HL-60 (cell line): Measurements from ENCODE around the gene SLC22A5.

Experiments used
- DNase-seq, 2 experiments: peaks; one replicate each; pipeline ENCODE4 v3.0.0-alpha.2; 2010 to 2020; ENCODE audit warnings: low read depth in 1 of 2, low spot score in 1 of 2
- H3K27ac ChIP-seq: fragments of 250-450 bp; sonication (Bioruptor Pico); replicated peaks from 2 replicates; pipeline ENCODE4 v1.5.1; 2020; ENCODE audit warnings: mild to moderate bottlenecking, moderate library complexity
- H3K27me3 ChIP-seq: fragments of 250-450 bp; sonication (Bioruptor Pico); 2 replicates; pipeline ENCODE4 v1.5.1; 2021; ENCODE audit warnings: mild to moderate bottlenecking, moderate library complexity; ENCODE audit not compliant: insufficient read depth, poor library complexity, severe bottlenecking
- H3K4me3 ChIP-seq: replicated peaks from 2 replicates; pipeline ENCODE4 v1.5.1; 2011; ENCODE audit warnings: mild to moderate bottlenecking, control low read depth, low read length; ENCODE audit not compliant: insufficient read depth
- GABPA ChIP-seq: IDR thresholded peaks from 2 replicates; pipeline ENCODE4 v1.6.1; 2012; ENCODE audit warnings: low read depth
- POLR2AphosphoS5 ChIP-seq: IDR thresholded peaks from 2 replicates; pipeline ENCODE4 v1.6.1; 2012; ENCODE audit warnings: low read depth
- SPI1 ChIP-seq: IDR thresholded peaks from 2 replicates; pipeline ENCODE4 v1.6.1; 2012; ENCODE audit warnings: low read depth, mild to moderate bottlenecking, borderline replicate concordance
- TF ChIP-seq, protein P1 (sequence below): IDR thresholded peaks from one replicate; pipeline ENCODE4 v1.5.1; 2011; ENCODE audit warnings: low read length, control low read depth, inconsistent platforms; ENCODE audit not compliant: insufficient read depth
- TF ChIP-seq, protein P2 (sequence below): IDR thresholded peaks from 2 replicates; pipeline ENCODE4 v1.6.1; 2012; ENCODE audit warnings: low read depth; ENCODE audit not compliant: insufficient replicate concordance

SLC22A5 gene

DNA sequence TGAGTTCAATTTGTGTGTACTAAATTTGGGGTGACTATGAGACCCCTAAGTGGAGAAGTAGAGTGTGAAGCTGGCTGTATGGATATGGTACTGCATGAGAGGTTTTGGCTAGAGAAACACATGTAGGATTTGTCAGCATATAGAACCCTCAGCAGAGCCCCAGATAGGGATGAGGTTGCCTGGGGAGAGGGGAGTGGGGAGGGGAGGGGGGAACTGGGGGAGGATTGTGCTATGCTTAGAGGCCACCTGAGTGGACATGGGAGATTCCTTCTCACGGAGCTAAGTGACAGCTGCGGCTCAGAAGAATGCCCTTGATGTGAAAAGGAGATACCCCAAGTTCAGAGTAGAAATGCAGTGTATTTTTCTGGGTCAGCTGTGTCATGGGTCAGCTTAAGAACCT, 11.2 kb downstream of the SLC22A5 start:
- TF ChIP-seq POLR2AphosphoS5 (no peak), GABPA (no peak), SPI1 (no peak)
- TF ChIP-seq, protein P1, sequence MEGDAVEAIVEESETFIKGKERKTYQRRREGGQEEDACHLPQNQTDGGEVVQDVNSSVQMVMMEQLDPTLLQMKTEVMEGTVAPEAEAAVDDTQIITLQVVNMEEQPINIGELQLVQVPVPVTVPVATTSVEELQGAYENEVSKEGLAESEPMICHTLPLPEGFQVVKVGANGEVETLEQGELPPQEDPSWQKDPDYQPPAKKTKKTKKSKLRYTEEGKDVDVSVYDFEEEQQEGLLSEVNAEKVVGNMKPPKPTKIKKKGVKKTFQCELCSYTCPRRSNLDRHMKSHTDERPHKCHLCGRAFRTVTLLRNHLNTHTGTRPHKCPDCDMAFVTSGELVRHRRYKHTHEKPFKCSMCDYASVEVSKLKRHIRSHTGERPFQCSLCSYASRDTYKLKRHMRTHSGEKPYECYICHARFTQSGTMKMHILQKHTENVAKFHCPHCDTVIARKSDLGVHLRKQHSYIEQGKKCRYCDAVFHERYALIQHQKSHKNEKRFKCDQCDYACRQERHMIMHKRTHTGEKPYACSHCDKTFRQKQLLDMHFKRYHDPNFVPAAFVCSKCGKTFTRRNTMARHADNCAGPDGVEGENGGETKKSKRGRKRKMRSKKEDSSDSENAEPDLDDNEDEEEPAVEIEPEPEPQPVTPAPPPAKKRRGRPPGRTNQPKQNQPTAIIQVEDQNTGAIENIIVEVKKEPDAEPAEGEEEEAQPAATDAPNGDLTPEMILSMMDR, result no peak
- TF ChIP-seq, protein P2, sequence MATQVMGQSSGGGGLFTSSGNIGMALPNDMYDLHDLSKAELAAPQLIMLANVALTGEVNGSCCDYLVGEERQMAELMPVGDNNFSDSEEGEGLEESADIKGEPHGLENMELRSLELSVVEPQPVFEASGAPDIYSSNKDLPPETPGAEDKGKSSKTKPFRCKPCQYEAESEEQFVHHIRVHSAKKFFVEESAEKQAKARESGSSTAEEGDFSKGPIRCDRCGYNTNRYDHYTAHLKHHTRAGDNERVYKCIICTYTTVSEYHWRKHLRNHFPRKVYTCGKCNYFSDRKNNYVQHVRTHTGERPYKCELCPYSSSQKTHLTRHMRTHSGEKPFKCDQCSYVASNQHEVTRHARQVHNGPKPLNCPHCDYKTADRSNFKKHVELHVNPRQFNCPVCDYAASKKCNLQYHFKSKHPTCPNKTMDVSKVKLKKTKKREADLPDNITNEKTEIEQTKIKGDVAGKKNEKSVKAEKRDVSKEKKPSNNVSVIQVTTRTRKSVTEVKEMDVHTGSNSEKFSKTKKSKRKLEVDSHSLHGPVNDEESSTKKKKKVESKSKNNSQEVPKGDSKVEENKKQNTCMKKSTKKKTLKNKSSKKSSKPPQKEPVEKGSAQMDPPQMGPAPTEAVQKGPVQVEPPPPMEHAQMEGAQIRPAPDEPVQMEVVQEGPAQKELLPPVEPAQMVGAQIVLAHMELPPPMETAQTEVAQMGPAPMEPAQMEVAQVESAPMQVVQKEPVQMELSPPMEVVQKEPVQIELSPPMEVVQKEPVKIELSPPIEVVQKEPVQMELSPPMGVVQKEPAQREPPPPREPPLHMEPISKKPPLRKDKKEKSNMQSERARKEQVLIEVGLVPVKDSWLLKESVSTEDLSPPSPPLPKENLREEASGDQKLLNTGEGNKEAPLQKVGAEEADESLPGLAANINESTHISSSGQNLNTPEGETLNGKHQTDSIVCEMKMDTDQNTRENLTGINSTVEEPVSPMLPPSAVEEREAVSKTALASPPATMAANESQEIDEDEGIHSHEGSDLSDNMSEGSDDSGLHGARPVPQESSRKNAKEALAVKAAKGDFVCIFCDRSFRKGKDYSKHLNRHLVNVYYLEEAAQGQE, result no peak
- DNase-seq, result no peak
- Histone ChIP-seq H3K27ac (no peak overlapping the region), H3K4me3 (no peak overlapping the region), H3K27me3 (no peaks in the 10 kb centered on the region)

DNA sequence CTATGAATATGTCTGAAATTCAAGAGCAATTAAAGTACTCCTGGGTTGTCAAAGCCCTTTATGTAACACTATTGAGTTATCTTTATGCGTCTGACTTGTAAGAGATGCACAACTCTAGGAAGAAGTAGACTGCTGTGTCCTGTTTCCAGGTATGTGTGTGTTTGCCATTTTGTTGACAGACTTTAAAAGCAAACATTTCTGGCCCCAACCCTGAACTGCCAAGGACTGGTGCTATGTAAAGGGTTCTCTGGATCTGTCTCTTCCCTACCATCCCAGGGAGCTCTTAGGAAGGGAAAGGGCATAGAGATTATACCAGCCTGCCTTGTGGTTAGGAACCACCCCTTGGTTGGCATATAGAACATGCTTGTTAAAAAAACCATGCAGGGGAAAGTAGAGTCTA, 12.1 kb downstream of the SLC22A5 start:
- TF ChIP-seq, protein P2, result no peak
- TF ChIP-seq POLR2AphosphoS5, result no peak
- TF ChIP-seq, protein P1, result no peak
- no peak for TF ChIP-seq GABPA
- no peak for TF ChIP-seq SPI1
- Histone ChIP-seq H3K27me3 (no peaks in the 10 kb centered on the region), H3K27ac (no peak overlapping the region), H3K4me3 (no peak overlapping the region)
- no peak for DNase-seq

DNA sequence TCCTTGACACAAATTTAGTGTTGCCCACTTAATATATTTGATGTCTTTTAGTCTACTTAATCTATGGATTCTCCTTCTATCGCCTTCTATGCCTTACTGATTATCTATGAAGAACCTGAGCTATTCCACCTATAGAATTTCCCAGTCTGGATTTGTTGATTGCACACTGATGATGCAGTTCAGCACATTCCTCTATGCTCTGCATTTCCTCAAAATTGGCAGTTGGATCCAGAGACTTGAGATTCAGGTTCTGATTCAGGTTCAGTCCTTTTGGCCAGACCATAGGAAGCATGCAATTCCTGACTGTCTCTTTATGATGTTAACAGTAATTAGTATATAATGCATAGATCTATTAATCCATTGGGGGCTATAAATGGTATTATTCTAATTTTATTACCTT, 13.8 kb downstream of the SLC22A5 start:
- H3K27me3 ChIP-seq, result no peaks in the 10 kb centered on the region
- H3K4me3 ChIP-seq, result no peak overlapping the region
- H3K27ac ChIP-seq, result no peak overlapping the region
- TF ChIP-seq, protein P1, result no peak
- TF ChIP-seq GABPA, result no peak
- no peak for TF ChIP-seq POLR2AphosphoS5
- TF ChIP-seq, protein P2, result no peak
- no peak for TF ChIP-seq SPI1
- no peak for DNase-seq
